Spleen (tissue), 11 donors: Measurements from ENCODE around the gene HYDIN. TPM values are rescaled to one million over a fixed set of nuclear protein-coding genes. Genes with fewer than 3 reads are reported as not detected.
"Not testable (repeated sequence)": the region's sequence is repeated elsewhere in the genome, so short reads cannot be mapped to it uniquely, and the experiment has no call there.

ENCODE experiments used
- DNase-seq: peaks from one replicate; pipeline ENCODE4 v3.0.0-alpha.2; 2020
- H3K27ac ChIP-seq, 8 donors: fragments of 200-600 bp; sonication (generic) in 7 of 8; 1 replicate in 4 of 8; 2 replicates in 4 of 8; pipeline versions ENCODE4 v1.5.0 to v1.8.0; 2016 to 2021; ENCODE audit warnings: inconsistent platforms in 4 of 8, mild to moderate bottlenecking in 4 of 8, moderate library complexity in 1 of 8
- H3K27me3 ChIP-seq, 7 donors: fragments of 200-600 bp; sonication (generic) in 6 of 7; replicated peaks in 1 of 7; 1 replicate in 4 of 7; 2 replicates in 3 of 7; pipeline versions ENCODE4 v1.5.0 to v1.8.0; 2016 to 2021; ENCODE audit warnings: inconsistent platforms in 3 of 7, mild to moderate bottlenecking in 1 of 7
- H3K36me3 ChIP-seq, 6 donors: fragments of 200-600 bp; sonication (generic) in 5 of 6; 1 replicate in 4 of 6; 2 replicates in 2 of 6; pipeline versions ENCODE4 v1.5.0 to v1.8.0; 2016 to 2021; ENCODE audit warnings: inconsistent platforms in 2 of 6
- H3K4me1 ChIP-seq, 6 donors: fragments of 200-600 bp; sonication (generic) in 5 of 6; 1 replicate in 3 of 6; 2 replicates in 3 of 6; pipeline versions ENCODE4 v1.5.0 to v1.8.0; 2016 to 2021; ENCODE audit warnings: inconsistent platforms in 3 of 6
- H3K4me3 ChIP-seq, 8 donors: fragments of 200-600 bp; sonication (generic) in 7 of 8; 1 replicate in 4 of 8; 2 replicates in 4 of 8; pipeline versions ENCODE4 v1.5.0 to v1.8.0; 2016 to 2021; ENCODE audit warnings: inconsistent platforms in 4 of 8, mild to moderate bottlenecking in 4 of 8, moderate library complexity in 2 of 8
- H3K9me3 ChIP-seq, 8 donors: fragments of 200-600 bp; sonication (generic) in 7 of 8; 1 replicate in 4 of 8; 2 replicates in 4 of 8; pipeline versions ENCODE4 v1.5.0 to v1.8.0; 2016 to 2021; ENCODE audit warnings: inconsistent platforms in 4 of 8
- whole genome bisulfite sequencing, 5 donors: extraction: QIAGEN DNeasy Blood & Tissue Kit in 3 of 5; methylation state at CpG; one replicate each; pipeline versions ENCODE4 v1.1.5 to v1.1.7; 2013 to 2018; 5-methylcytosine and 5-hydroxymethylcytosine counted together
- intact Hi-C: fragments of 100-400 bp; cut with DNase I; formaldehyde crosslinking; loops from one replicate; pipeline ENCODE4 v1.15.0; 2023; ENCODE audit warnings: low total_unique reads
- polyA plus RNA-seq, 3 donors: library from polyadenylated mRNA; stranded (reverse); fragments of 200-250 nt; gene quantifications; one replicate each; pipeline ENCODE4 v1.2.1, GENCODE V29; 2013
- total RNA-seq, 7 donors: library from RNA; depleted of rRNA in 3 of 7; stranded (reverse); fragments of >200 nt in 3 of 7; fragmentation: NEBNext Ultra II Directional in 4 of 7; extraction: Animal tissue kit (Norgen Biotek cat#: 25700) in 4 of 7; gene quantifications; one replicate each; pipeline versions ENCODE4 v1.1.0 to v1.2.1, GENCODE V29; 2016 to 2021
- donor health status: healthy with polysubstance abuse.
- donor health status: DM: no; HTN: no; CAD: no; lungs with moderate emphysema.
- donor health status: DM: no; HTN: no; CAD: no.
- donor health status: Bipolar disorder and iron deficiency.
- donor health status: healthy.
- donor health status: DM: no; HTN: no; CAD: no.
- donor health status: DM: yes; HTN: yes; CAD: no.

The HYDIN gene
- total and polyA plus RNA-seq, 10 donors: 0.05 to 2.2 (median 0.42) TPM

DNA sequence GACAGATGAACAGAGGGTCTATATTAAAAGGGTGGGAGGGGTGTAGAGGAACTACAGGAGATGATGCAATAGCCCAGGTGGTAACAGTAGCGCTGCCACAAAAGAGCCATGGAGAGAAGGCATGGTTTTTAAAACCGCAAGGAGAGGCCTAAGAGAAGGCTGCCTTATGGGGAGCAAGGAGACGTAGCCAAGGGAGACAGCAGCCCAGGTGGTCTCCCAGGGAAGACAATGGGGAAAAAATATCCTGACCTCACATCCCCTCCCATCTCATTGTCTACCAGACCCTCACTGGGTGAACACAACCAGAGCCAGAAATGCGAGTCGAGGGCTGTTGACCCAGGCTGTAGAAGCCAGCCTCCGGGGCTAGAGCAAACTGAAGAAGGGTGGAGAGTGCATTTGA, 77.2 kb downstream of the HYDIN start:
- intact Hi-C loops, H3K36me3 ChIP-seq: not testable (repeated sequence)
- WGBS, 5 donors: 57 to 91% (median 63%) methylated on average over 1 to 4 of the region's 6 CpGs; no CpG with 5 or more reads in 1 of the 5 donors

DNA sequence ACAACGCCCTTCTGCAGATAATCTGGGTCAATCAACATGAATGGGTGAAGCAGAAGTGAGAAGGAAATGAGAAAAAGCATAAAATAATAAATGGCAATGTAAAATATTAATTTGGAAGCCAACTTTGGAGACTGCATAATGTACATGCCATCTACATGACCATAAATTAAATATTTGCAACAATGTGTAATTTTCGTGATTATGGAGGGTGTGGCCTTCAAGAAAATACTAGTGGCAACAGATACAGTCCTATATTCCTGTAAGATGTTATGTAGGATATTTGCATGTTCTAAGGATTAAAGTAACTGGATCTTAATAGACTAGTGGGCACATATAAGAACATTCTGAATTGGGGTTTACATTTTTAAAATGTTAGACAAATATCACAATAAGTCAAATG, 78.9 kb downstream of the HYDIN start:
- DNase-seq, intact Hi-C loops, H3K27me3 ChIP-seq, H3K4me3 ChIP-seq, H3K9me3 ChIP-seq, H3K27ac ChIP-seq, H3K4me1 ChIP-seq, H3K36me3 ChIP-seq: not testable (repeated sequence)
- 50 to 83% (median 67%) methylated on average over 1 of the region's 2 CpGs; no CpG with 5 or more reads in 2 of the 5 donors for WGBS, 5 donors

More for the DNA sequence above, 77.2 kb downstream of the HYDIN start:
- not testable (repeated sequence) for H3K27ac ChIP-seq, H3K4me3 ChIP-seq, DNase-seq, H3K27me3 ChIP-seq, H3K9me3 ChIP-seq, H3K4me1 ChIP-seq

DNA sequence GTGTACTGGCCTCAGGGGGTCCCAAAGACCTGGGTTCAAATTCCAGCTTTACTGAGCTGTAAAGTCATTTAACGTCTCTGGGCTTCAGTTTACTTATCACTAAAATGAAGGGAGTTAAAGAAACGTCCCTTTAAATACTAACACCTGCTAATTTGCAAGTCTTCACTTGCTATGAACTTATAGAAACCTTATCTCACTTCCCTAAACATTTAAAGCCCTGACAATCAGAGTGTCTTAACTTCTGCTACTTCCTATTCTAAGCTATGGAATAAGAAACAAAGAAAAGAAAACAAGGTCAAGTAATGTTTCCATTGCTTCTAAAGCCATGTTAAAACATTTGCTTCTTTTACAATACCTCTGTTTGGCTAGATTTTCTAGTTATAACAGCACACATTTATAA, 87.3 kb downstream of the HYDIN start:
- intact Hi-C loops: not testable (repeated sequence)
- 8 to 40% (median 10%) methylated on average over 1 of the region's 2 CpGs; no CpG with 5 or more reads in 1 of the 5 donors for WGBS, 5 donors

DNA sequence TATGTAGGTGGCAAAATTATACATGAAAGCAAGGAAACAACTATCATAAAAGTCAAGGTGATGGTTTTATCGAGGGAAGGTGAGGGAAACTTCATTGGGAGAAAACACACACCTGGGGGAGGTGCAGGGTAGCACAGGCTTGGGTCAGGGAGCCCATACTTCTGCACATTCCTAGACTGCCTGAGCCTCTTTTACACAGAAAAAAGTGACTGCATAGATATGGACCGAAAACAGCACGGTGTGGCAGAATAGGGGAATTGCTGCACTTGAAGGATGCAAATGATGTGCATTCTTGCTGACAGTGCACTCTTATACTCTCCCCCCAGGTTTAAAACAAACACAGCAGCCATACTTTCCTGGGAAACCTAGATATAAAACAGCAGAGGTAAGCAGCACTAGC, 120.0 kb downstream of the HYDIN start:
- H3K4me3 ChIP-seq, H3K9me3 ChIP-seq, H3K4me1 ChIP-seq, H3K36me3 ChIP-seq, H3K27me3 ChIP-seq, H3K27ac ChIP-seq, DNase-seq, intact Hi-C loops: not testable (repeated sequence)
- 59 to 92% (median 76%) methylated on average over 1 to 2 of the region's 3 CpGs for WGBS, 5 donors

More for the DNA sequence above, 87.3 kb downstream of the HYDIN start:
- not testable (repeated sequence) for H3K9me3 ChIP-seq, H3K4me1 ChIP-seq, DNase-seq, H3K27ac ChIP-seq, H3K27me3 ChIP-seq, H3K36me3 ChIP-seq, H3K4me3 ChIP-seq

DNA sequence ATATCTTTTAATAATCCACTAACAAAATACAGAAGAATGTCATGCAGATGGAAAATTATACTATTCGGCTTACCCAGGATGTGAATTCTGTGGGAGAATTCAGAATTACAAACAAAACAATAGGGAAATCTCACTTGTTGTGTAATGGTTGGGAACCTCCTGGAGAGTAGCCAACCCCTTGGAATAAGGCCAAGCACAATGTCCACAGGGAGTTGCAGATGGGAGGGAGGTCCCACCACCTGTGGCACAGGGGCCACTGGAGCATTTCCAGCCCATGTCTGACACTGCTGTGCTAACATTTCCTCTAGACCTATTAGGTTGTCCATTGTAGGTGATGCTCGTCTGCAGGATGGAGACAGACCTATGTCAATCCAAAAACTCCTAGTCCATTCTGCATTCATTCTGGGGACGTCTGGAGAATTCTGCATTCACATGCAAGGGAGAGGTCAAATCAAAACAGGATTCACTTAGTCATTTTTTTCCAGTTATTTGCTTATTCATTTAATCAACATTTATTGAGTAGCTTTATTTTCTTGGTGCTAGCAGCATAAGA, 120.8 kb downstream of the HYDIN start:
- WGBS, 5 donors: 58 to 81% (median 67%) methylated on average over 1 of the region's 3 CpGs
- H3K36me3 ChIP-seq, H3K9me3 ChIP-seq, H3K4me3 ChIP-seq, H3K27ac ChIP-seq, DNase-seq, intact Hi-C loops, H3K4me1 ChIP-seq, H3K27me3 ChIP-seq: not testable (repeated sequence)

DNA sequence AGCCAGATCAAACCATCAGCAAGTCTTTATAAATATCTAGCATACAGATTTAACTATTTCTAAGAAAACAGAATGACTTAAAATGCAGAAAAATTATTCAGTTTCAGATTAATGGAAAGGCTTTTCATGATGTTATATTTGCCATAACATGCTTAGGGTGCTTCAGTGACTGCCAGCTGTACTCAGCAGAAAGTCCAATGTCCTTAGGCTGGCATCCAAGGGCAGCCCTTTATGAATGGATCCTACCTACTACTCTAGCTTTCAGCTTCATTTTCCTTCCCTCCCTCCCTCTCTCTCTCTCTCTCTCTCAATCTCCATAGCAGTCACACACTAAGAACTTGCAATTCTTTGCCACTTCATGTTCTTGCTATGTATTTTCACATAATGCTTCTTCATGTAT, 124.6 kb downstream of the HYDIN start:
- H3K4me1 ChIP-seq, DNase-seq, intact Hi-C loops, H3K4me3 ChIP-seq, H3K27ac ChIP-seq, H3K27me3 ChIP-seq, H3K9me3 ChIP-seq, H3K36me3 ChIP-seq: not testable (repeated sequence)

DNA sequence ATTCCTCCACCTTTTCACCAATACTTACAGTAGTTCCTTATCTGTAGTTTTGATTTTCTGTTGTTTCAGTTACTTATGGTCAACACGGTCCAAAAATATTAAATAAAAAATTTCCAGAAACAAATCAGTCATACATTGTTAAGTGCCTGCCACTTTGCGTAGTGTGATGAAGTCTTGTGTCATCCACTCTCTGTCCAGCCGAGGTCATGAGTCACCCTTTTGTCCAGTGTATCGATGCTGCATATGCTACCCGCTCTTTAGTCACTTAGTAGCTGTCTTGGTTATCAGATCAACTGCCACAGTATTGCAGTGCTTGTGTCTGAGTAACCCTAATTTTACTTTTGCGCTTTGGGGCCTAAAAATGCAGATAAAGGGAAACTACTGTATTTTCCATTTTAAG, 146.9 kb downstream of the HYDIN start:
- H3K4me1 ChIP-seq, intact Hi-C loops, H3K36me3 ChIP-seq, H3K27me3 ChIP-seq, H3K4me3 ChIP-seq, H3K9me3 ChIP-seq, H3K27ac ChIP-seq, DNase-seq: not testable (repeated sequence)
- 83 to 93% (median 91%) methylated on average over 3 to 5 of the region's 6 CpGs for WGBS, 5 donors

DNA sequence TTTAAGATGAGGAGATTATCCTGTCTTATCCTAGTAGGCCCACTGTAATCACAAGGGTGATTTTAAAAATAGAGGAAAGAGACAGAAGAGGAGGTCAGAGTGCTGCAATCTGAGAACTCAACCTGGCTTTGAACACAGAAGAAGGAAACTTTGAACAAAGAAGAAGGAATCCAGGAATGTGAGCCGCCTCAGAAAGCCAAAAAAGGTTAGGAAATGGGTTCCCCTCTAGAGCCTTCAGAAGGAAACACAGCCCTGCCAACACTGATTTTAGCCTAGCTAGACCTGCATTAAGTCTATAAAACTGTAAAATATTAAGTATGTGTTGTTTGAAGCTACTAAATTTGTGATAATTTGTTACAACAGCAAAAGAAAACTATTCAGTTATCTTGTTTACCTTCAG, 149.7 kb downstream of the HYDIN start:
- intact Hi-C loops, H3K27me3 ChIP-seq, H3K27ac ChIP-seq, H3K4me3 ChIP-seq, H3K36me3 ChIP-seq, H3K4me1 ChIP-seq, H3K9me3 ChIP-seq, DNase-seq: not testable (repeated sequence)
- WGBS, 5 donors: 24 to 55% (median 44%) methylated on average over 1 of the region's 1 CpG

DNA sequence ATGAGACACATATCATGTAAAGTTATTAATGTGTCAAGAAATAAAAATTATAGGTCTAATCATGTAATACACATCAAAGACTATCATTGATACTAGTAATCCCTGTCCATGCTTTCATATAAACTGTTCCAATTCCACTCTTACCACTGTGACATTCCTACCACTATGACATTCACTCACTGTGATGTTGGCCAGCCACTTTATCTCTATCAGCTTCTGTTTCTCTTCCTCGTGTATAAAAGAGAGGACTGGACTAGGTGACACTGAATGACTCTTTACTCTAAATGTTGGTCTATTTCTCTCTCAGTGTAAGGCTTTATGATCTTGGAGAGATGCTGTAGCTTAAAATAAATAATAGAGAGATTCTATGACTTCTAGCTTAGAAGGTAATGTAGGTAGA, 150.3 kb downstream of the HYDIN start:
- 80 to 86% (median 80%) methylated on average over 1 of the region's 1 CpG; no CpG with 5 or more reads in 2 of the 5 donors for WGBS, 5 donors
- intact Hi-C loops, H3K27ac ChIP-seq, H3K9me3 ChIP-seq, H3K4me1 ChIP-seq, H3K27me3 ChIP-seq, DNase-seq, H3K4me3 ChIP-seq, H3K36me3 ChIP-seq: not testable (repeated sequence)

DNA sequence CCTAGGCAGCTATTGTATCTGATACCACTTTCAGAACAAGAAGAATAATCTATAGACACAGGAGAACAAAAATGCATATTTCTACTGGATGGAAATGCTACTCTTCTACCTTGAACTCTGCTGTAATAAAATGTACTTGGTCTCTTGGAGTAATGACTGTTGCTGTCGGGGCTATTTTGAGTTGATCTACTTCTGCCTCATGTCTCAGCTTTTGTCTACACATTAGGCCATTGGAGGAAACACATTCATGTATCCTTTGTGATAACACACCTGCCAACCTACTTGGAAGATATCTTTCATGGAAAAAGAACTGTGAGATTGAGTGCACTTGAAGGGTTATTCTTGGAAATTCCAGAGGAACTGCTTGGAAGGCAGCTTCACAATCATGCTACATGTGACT, 159.9 kb downstream of the HYDIN start:
- intact Hi-C loops, H3K4me3 ChIP-seq, H3K9me3 ChIP-seq, H3K4me1 ChIP-seq, H3K27ac ChIP-seq, DNase-seq, H3K36me3 ChIP-seq, H3K27me3 ChIP-seq: not testable (repeated sequence)
- no CpG with 5 or more reads among the region's 1 CpG for WGBS, 5 donors

DNA sequence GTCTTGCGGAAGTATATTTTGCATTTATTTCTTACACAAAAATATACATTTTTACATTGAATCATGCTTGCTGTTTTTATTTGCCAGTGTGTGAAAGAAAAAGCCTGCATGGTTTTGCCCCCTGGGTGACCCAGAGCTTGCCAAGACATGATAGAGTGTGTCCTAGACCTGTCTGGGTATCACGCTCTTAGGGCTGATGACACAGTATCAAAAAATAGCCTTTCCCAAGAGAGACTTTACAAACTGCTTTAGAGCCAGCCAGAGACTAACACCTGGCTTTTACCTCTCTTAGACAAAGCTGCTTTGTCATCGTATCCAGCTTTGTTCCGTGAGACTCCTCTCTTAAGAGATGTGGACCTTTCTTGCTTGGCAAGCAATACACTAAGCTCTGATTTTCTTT, 160.7 kb downstream of the HYDIN start:
- intact Hi-C loops, H3K4me1 ChIP-seq, H3K27ac ChIP-seq, DNase-seq, H3K4me3 ChIP-seq, H3K36me3 ChIP-seq, H3K27me3 ChIP-seq, H3K9me3 ChIP-seq: not testable (repeated sequence)
- 88 to 95% (median 91%) methylated on average over 4 of the region's 4 CpGs for WGBS, 5 donors
